Activated CD4-positive, alpha-beta T cell treated with anti-CD3 and anti-CD28 coated beads, Interleukin-2, amount 50 U/mL, for 1 hour (primary cell): ENCODE results near the gene SHISA7.
"Not testable (repeated sequence)": the region's sequence is repeated elsewhere in the genome, so short reads cannot be mapped to it uniquely, and the experiment has no call there.

Experiments used
- DNase-seq: peaks from one replicate; pipeline ENCODE4 v3.0.0-alpha.2; 2020

Gene SHISA7

DNA sequence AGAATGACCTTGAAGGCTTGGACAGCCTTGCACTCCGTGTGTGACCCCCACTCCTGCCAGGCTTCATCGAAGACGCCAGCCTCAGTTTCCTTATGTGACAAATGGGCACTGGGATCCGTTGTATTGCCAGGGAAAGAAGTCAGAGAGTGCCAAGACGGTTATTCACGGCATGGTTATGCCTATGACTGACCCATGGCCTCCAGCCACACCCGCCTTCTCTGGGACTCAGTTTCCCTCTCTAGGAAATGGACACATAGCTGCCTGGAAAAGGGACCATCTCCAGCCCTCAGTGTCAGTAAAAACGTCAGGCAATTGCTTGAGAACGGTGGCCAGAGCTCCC lies 34.6 kb downstream of the SHISA7 start:
- DNase-seq = no peak

DNA sequence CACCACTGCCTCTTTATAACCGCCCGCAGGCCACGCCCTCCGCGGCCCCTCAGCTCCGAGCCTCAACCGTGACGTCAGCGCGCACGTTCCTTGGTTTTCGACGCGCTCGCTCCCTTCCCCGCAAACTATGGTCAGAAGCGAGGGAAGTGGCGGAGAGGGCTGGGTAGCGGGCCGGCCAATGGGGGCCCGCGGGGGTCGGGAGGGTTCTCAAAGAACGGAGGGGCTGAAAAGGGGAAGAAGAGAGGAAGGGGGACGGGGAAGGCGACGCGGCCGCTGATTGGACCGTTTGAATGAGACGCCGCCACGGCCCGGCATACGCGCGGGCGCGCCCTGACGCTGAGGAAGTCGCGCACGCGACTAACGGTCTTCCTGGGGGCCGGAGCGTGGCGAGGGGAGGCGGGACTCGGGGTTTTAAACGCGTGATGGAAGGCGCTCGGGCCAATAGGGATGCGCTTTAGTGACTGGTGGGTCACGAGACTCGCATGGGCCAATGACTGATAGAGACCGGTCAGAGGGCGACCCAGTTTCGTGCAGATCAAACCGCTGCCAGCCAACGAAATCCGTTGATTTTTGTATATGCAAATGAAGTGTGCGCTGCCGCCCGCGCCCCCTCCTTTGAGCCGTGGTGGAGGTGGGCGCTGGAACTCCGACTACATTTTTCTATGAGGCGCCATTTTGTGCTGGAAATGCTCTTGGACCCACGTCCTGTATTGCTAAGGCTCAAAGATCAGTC lies 35.1 kb downstream of the SHISA7 start:
- peak; percentile 94 for DNase-seq

- not testable (repeated sequence) for DNase-seq
These were observed 35.6 kb downstream of the SHISA7 start, which contains the start of gene UBE2S for GRCh38 chr19:55407550-55407799. TSS of gene UBE2S (minus strand) at chr19:55407788. CDS start at chr19:55407589, 199 bp downstream.

DNA sequence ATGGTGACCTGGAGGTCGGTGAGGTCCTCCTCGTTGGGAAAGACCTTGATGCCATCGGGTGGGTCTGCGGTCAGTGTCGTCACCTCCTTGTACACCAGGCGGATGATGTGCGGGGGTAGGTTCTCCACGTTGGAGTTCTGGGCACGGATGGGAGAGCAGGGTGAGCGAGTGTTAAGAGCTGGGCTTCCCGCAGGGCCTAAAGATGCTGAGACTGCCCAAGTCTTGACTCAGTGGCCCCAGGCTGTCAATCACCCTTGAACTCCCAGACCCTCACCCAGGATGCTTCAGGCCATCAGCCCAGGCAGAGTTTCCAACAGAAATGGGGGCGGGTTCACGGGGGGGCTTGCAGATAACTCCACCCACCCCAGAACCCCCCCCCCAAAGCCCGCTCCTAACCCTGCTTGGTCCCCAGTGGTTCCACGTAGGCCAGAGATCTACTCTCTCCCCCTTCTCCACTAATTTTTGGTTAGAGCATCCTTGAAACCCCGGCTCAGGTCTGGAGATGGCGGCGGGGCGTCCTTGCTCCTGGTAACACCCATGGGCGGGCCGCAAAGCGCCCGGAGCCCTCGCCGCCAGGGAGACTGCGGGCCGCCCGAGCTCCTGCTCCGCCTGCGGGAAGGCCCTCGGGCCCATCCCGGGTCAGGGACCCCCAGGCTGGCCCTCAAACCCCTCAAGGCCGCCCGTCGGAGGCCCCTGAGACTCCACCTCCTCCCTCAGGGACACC lies 36.1 kb downstream of the SHISA7 start:
- peak; percentile 31 for DNase-seq

- DNase-seq = no peak
These were observed 36.8 kb downstream of the SHISA7 start for GRCh38 chr19:55406091-55406825.

DNA sequence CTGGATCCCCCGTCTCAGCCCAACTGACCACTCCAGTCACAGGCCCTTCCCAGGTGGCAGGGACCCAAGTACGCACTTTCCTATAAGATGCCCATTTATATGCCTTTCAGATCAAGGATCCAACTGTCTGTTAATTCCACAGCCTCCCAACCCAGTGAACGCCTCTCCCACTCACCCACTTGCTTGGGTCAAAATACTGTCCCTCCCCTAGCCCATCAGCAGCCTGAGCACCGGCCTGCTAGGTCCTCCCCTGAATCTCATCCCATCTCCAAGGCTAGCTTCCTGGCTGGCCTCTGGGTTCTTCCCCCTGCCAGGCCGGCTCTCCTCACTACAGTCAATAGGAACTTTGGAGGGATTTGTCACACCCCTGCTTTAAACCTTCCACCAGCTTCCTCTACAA lies 37.5 kb downstream of the SHISA7 start:
- DNase-seq = no peak

DNA sequence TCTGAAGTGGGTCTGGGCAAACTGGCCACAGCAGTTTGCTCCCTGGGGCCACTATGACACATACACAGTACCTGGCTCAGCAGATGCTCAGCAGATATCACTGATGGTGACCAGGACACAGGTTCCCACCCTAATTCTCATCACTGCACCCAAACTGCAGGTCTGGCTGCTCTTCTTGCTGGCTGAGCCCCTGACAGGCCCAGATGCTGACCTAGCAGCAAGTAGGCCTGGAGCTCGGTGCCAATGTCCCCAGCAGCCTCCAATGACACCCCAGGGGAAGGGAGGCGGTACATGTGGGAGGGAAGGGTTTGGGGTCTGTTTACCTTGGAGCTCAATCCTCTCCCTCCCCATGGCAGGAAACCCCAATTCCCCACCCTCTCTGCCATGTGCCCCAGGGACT lies 40.6 kb downstream of the SHISA7 start:
- DNase-seq = no peak

DNA sequence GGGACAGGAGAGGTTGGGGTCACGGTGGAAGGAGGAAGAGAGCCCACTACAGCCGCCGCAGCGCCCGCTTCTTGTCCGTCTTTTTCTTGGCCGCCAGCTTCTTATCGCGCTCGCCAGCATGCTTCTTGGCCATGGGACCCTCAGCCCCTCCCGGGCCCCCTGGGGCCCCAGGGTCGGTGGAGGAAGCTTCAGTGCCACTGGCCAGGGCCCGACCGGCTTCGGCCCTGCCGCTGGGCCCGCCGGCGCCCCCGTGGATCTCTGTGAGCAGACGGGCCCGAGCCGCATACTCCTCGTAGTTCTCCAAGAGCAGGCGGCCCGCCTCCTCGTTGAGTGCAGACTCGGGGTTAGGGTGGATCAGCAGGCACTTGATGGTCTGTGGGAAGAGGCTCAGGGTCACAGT lies 41.7 kb downstream of the SHISA7 start:
- DNase-seq = not testable (repeated sequence)

DNA sequence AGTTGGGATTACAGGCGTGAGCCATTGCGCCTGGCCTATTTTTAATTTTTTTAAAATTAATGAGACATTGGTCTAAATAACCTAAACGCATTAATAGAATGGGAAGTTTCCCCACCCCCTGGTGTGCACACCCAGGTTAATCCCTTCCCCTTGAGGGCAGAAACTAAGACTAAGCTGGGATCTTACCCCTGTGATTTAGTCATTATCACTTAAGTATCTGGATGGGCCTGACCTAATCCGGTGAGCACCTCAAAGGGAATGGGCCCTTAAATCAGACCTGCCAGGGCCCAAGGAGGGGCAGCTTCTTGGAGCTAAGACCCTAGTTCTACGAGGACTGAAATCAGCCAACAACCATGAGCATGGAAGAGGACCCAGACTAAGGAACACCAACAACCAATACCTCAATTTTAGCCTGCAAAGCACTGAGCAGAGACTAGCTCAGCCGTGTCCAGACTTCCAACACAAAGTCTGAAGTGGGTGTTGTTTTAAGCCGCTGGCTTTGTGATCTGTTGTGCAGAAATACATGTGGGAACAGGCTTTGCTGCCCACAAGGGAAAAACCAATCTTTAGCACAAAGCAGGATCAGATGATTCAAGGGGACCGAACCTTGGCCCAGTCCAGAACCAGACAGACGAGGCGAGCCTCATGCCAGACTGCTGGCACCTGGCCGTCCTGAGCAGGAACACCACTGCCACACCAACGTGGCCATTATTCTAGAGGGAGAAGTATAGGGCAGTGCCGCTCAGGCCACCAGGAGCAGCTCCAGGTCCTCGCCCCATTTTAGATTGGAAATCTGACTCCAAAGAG lies 42.6 kb downstream of the SHISA7 start:
- DNase-seq = no peak

- DNase-seq = no peak
These were observed 44.7 kb downstream of the SHISA7 start for GRCh38 chr19:55398200-55398925.

DNA sequence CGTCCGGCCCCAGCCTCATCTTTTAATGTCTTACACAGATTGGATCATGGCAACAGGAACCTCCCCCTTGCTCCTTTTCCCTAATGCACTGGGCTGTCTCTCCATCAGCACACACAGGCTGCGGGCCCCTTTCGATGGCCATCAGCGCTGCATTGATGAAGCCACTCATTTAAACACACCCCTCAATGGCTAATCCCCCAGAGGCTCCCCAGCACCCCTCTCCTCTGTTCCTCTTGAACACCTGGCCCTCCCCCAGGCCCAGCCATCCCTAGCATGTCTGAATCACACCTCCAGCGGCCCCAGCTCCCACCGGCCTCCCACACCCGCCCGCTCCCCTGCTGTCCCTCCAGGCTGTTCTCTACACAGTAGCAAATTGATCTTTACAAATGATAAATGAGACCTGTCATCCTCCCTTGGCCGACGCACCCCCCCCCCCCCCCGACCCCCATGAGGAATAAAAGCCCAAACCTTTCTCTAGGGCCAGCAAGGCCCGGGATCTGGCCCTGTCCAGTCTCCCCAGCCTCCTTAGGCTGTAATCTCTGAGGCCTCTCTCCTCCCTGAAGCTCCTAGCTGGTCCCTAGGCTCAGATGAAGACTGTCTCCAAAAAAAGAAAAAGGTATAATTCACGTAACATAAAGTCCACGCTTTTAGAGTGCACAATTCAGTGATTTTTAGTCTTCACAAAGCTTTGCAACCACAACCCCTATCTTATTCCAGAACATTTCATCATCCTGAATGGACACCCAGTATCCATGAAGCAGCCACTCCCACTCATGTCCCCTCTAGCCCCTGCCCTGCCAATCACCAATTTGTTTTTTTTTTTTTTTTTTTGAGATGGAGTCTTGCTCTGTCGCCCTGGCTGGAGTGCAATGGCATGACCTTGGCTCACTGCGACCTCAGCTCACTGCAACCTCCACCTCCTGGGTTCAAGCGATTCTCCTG lies 50.0 kb downstream of the SHISA7 start:
- DNase-seq = no peak

DNA sequence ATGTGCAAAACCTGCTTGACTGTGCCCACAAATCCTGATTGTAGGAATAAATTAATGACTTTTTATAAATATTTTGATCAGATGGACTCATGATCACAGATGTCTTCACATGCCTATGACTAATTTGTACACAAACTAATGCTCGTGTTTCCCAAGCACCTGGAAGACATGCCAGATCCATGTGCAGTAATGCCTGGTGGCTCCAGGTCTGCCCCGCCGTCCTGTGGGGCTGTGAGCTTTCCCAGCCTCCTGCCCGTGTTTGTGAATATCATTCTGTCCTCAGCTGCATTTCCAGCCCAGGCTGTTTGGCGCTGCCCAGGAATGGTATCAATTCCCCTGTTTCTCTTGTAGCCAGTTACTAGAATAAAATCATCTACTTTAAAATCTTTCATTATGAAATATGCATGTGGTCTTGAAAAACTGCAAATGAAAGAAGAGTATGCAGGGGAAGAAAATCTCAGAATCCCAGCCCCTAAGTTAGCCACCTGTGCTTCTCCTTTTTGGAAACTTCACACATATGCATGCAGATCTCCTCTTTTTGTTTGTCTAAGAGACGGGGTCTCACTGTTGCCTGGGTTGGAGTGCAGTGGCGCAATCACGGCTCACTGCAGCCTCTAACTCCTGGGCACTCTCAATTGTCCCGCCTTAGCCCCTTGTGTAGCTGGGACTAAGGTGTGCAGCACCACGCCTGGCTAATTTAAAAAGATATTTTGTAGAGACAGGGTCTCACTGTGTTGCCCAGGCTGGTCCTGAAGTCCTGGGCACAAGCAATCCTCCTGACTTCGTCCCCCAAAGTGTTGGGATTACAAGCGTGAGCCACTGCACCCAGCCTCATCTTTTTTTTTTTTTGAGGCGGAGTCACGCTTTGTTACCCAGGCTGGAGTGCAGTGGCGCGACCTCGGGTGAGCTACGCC lies 51.1 kb downstream of the SHISA7 start:
- no peak for DNase-seq

- no peak for DNase-seq
These were observed 51.9 kb downstream of the SHISA7 start for GRCh38 chr19:55391191-55391670.

DNA sequence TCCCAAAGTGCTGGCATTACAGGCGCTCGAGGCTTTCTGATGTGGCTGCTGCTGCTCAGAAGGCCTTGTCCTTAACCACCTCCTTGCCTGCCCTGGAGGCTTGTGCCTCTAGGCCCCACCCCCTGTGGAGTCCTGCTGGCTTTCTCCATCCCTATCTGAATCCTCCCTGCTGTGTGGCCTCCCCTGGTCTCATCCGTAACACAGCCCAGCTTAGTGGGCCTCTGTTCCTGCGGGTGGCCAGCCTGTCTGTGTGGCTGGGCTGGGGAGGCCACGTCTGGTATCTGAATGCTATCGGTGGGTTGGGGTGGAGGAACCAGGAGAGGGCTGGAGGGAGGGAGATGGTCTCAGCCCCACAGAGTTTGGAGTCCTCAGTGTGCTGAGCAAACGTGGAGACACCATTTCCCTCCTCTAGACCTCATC lies 52.6 kb downstream of the SHISA7 start:
- DNase-seq = no peak

GRCh38 chr19:55389386-55390317 lies 53.4 kb downstream of the SHISA7 start:
- no peak for DNase-seq

DNA sequence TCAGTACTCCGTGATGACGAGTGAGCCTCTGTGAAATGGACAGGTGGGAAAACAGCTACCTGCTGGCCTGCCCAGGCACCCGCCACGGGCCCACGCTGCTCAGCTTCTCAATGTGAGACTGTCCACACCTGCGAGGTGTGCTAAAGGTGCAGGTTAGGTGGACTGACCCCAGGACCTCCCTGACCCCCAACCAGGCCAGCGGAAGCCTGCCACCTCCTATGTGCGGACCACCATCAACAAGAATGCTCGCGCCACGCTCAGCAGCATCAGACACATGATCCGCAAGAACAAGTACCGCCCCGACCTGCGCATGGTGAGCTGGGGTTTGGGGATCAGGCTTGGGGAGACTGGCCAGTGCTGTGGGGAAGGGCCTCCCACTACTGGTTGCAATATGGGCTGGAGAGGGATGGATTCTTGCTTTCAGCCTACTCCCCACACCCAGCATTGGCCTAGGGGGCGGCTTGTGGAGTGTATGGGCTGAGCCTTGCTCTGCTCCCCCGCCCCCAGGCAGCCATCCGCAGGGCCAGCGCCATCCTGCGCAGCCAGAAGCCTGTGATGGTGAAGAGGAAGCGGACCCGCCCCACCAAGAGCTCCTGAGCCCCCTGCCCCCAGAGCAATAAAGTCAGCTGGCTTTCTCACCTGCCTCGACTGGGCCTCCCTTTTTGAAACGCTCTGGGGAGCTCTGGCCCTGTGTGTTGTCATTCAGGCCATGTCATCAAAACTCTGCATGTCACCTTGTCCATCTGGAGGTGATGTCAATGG lies 55.2 kb downstream of the SHISA7 start:
- no peak for DNase-seq

DNA sequence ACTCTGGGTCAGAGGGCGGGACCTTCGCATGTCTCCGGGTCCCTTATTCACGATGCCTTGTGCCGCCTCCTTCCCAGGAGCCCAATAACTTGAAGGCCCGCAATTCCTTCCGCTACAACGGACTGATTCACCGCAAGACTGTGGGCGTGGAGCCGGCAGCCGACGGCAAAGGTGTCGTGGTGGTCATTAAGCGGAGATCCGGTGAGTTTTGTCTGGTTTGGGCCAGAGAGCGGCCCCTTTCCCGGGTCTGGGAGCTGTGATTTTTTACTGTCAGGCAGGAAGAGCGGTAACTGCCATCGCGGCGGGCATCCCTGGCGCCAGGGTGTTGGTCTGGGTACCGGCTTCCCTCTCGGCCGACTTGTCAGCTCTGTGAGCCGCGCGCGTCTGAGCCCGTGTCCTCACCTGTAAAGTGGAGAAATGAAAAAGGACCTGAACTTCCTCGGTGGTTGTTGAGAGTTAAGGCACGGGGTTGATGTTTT lies 56.6 kb downstream of the SHISA7 start:
- DNase-seq = no peak
